Progenitor cell of endocrine pancreas (in vitro differentiated cells): ENCODE measurements around the gene TRIM14. TPM values are rescaled to one million over a fixed set of nuclear protein-coding genes. Genes with fewer than 3 reads are reported as not detected.
A peak's percentile ranks its signal among the peaks of the same experiment; 100 is the strongest.
"Not testable (repeated sequence)": the region's sequence is repeated elsewhere in the genome, so short reads cannot be mapped to it uniquely, and the experiment has no call there.

Experiments used
- DNase-seq: peaks from one replicate; pipeline ENCODE4 v3.0.0; 2021; ENCODE audit warnings: low spot score; ENCODE audit not compliant: unreplicated experiment
- H3K27ac Mint-ChIP-seq: 2 replicates; pipeline ENCODE4 v1.8.0; 2021; ENCODE audit warnings: mild to moderate bottlenecking, moderate library complexity, mixed read lengths
- H3K27me3 Mint-ChIP-seq: 2 replicates; pipeline ENCODE4 v1.8.0; 2021; ENCODE audit warnings: mixed read lengths
- H3K36me3 Mint-ChIP-seq: 2 replicates; pipeline ENCODE4 v1.8.0; 2022; ENCODE audit warnings: mixed read lengths; ENCODE audit not compliant: insufficient read depth
- H3K4me1 Mint-ChIP-seq: 2 replicates; pipeline ENCODE4 v1.8.0; 2021; ENCODE audit warnings: low read depth, mixed read lengths
- H3K4me3 Mint-ChIP-seq: 2 replicates; pipeline ENCODE4 v1.8.0; 2021; ENCODE audit warnings: low read depth, mild to moderate bottlenecking, moderate library complexity, mixed read lengths
- H3K9me3 Mint-ChIP-seq: 2 replicates; pipeline ENCODE4 v1.8.0; 2021; ENCODE audit warnings: low read depth, mixed read lengths
- total RNA-seq: library from RNA; stranded (reverse); gene quantifications from 2 replicates; pipeline ENCODE4 v1.2.1, GENCODE V29; 2021
- TF ChIP-seq, protein P1 (sequence below): fragments of 200-600 bp; sonication (generic); IDR thresholded peaks from one replicate; pipeline ENCODE4 v1.5.0; 2021; ENCODE audit warnings: antibody characterized with exemption, mild to moderate bottlenecking; ENCODE audit not compliant: unreplicated experiment

Gene TRIM14
- total RNA-seq, 1 donor from 2014 or later, result 2.9 TPM

DNA sequence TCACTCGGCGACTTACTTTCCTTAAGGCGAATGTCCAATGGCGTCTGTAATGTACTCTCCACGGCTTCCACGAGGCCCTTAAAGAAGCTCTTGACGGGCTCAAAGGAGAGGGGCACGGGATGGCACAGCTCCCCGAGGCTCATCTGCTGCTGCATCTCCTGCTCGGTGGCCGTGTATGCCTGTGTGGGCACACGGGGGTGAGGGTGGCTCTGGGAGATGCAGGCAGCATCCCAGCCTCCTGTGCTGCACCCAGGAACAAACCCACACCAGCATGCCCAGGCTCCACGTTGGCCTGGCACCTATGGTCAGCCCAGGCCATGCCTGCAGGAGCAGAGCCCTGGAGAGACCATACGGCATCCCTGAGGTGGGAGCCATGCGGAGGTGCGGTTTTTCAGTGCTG, 24.2 kb downstream of the TRIM14 start:
- H3K27me3 Mint-ChIP-seq, result peaks cover 24% of the 10 kb centered on the region
- no peak for DNase-seq
- no peaks in the 10 kb centered on the region for H3K36me3 Mint-ChIP-seq
- no peak overlapping the region for H3K27ac Mint-ChIP-seq
- TF ChIP-seq, protein P1, sequence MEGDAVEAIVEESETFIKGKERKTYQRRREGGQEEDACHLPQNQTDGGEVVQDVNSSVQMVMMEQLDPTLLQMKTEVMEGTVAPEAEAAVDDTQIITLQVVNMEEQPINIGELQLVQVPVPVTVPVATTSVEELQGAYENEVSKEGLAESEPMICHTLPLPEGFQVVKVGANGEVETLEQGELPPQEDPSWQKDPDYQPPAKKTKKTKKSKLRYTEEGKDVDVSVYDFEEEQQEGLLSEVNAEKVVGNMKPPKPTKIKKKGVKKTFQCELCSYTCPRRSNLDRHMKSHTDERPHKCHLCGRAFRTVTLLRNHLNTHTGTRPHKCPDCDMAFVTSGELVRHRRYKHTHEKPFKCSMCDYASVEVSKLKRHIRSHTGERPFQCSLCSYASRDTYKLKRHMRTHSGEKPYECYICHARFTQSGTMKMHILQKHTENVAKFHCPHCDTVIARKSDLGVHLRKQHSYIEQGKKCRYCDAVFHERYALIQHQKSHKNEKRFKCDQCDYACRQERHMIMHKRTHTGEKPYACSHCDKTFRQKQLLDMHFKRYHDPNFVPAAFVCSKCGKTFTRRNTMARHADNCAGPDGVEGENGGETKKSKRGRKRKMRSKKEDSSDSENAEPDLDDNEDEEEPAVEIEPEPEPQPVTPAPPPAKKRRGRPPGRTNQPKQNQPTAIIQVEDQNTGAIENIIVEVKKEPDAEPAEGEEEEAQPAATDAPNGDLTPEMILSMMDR, result no peak
- peaks cover 7% of the 10 kb centered on the region for H3K4me1 Mint-ChIP-seq
- no peak overlapping the region for H3K4me3 Mint-ChIP-seq
- no peaks in the 10 kb centered on the region for H3K9me3 Mint-ChIP-seq

DNA sequence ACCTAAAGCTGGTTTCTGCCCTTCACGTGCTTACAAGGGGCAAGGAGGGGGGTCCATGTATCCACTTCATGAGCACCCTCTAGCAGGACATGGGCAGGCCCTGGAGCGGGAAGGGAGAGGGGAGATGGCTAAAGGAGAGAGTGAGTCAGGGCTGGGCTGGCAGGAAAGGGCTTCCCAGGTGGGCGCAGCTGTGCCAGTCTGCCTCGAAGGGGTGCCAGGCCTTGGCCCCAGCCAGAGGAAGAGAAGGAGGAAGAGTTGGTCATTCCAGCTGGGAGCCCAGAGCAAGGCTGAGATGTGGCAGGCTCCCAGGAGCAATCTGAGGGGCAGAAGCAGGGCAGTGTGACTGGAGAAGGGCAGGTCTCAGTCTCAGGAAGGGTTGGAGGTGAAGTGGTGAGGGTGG, 24.7 kb downstream of the TRIM14 start:
- no peaks in the 10 kb centered on the region for H3K9me3 Mint-ChIP-seq
- H3K27me3 Mint-ChIP-seq, result peaks cover 29% of the 10 kb centered on the region
- no peaks in the 10 kb centered on the region for H3K36me3 Mint-ChIP-seq
- no peak for DNase-seq
- no peak overlapping the region for H3K4me3 Mint-ChIP-seq
- H3K4me1 Mint-ChIP-seq, result peaks cover 6% of the 10 kb centered on the region
- TF ChIP-seq, protein P1, result no peak
- H3K27ac Mint-ChIP-seq, result no peak overlapping the region

DNA sequence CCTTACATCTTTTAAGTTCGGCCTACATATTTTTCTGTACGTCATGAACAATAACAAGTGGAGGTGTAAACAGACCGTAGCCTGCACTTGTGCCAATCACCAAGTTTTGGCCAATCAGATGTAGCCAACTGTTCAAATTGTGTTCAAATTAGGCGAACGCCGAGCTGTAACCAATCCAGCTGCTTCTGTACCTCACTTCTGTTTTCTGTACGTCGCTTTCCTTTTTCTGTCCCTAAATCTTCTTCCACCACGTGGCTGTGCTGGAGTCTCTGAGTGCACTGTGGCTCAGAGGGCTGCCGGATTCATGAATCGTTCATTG, 26.4 kb downstream of the TRIM14 start:
- Mint-ChIP-seq H3K27me3 (peaks cover 37% of the 10 kb centered on the region), H3K27ac (no peak overlapping the region), H3K9me3 (no peaks in the 10 kb centered on the region), H3K4me1 (peaks cover 3% of the 10 kb centered on the region), H3K36me3 (no peaks in the 10 kb centered on the region), H3K4me3 (no peak overlapping the region)
- DNase-seq, result no peak
- TF ChIP-seq, protein P1, result no peak

DNA sequence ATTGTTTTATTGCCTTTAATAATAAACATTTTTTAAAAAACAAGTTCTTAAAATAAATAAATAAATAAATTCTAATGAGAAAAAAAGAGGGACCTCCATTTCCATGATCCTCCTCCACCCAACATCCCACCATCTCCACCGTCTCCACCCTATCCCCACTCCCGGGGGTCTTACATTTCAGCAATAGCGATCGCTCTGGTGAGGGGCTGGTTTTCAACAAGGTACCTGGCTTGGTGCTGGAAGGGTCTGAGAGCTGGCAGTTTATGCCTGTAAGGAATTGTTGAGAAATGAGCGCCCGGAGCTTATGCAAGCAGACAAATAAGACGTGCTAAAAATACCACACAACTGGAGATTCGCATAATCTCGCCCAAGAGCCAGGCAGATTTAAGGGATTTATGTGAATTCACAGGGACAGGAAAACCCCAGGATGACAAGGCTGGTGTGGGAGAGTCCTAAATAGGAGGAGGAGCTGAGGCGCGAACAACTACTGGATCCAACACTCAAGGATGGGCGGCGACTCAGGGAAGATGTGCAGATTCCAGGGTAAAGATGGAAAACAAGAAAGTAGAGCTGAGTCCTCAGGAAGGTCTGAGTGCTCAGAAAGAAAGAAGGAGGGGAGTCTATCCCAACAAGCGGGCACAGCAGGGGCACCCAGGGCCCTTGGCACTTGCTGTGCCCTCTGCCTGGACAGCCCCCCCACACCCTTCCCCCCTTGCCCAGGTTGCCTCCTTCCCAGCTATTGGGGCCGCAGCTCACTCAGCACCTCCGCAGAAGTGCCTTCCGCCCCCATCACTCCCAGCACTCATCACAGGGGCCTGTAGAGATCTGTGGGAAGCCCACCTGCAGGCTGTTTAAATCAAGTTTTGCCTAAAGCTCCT, 27.0 kb downstream of the TRIM14 start:
- H3K27me3 Mint-ChIP-seq, result peaks cover 39% of the 10 kb centered on the region
- no peak overlapping the region for H3K27ac Mint-ChIP-seq
- H3K9me3 Mint-ChIP-seq, result no peaks in the 10 kb centered on the region
- TF ChIP-seq, protein P1, result no peak
- no peaks in the 10 kb centered on the region for H3K4me1 Mint-ChIP-seq
- no peak for DNase-seq
- no peaks in the 10 kb centered on the region for H3K36me3 Mint-ChIP-seq
- no peak overlapping the region for H3K4me3 Mint-ChIP-seq

DNA sequence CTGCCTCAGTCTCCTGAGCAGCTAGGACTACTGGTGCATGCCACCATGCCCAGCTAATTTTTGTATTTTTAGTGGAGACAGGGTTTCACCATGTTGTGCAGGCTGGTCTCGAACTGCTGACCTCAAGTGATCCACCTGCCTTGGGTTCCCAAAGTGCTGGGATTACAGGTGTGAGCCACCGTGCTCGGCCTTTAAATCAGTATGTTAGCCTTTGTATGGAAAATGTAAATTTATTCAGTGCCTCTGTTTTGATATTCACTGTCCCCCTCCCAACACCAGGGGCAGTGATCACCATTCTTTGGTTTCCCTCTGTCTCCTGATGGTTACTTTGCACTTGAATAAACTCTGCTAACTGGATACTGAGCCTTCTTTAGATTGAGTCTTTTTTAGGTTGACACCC, 28.3 kb downstream of the TRIM14 start:
- not testable (repeated sequence) for H3K36me3 Mint-ChIP-seq, H3K4me3 Mint-ChIP-seq, DNase-seq, H3K4me1 Mint-ChIP-seq, H3K27ac Mint-ChIP-seq, H3K9me3 Mint-ChIP-seq
- TF ChIP-seq, protein P1, result peak; percentile 25
- H3K27me3 Mint-ChIP-seq, result peaks cover 46% of the 10 kb centered on the region
